ENCODE data around the gene RPS6KA2. TPM values are rescaled to one million over a fixed set of nuclear protein-coding genes. Genes with fewer than 3 reads are reported as not detected.

The RPS6KA2 gene
- polyA plus RNA-seq, 1 donor (not counting 4 experiments of a cell fraction or from before 2014, with no cell fraction given) = 8.2 TPM

DNA sequence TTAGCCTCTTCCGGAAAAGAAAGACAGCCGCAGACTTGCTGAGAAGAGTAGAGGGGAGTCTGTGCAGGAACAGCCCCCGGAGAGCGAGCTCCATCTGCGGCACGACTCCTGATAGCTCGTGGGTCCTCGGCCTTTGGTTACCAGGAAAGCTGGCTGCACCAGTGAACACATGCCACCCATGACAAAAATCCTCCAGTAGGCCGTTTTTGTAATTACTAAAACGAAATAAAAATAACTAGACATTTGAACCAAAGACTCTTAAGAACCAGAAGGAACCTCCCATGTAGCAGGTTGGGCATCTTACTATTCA lies 82.8 kb downstream of the RPS6KA2 start:
- H3K9me3 ChIP-seq (ENCODE audit: control insufficient read depth, low read depth, low read length) = no peaks in the 10 kb centered on the region
- dilution Hi-C loops (cut with MboI; ENCODE audit: extremely low pct_ligation_motif_present, low sequenced_read_pairs) = no loop called here
- H3K36me3 ChIP-seq (ENCODE audit: control insufficient read depth in 2 of 2, extremely low read depth in 1 of 2, insufficient read depth in 2 of 2, low read length in 2 of 2) = no peaks in the 10 kb centered on the region
- no peak overlapping the region for H3K27ac ChIP-seq (ENCODE audit: control insufficient read depth, insufficient read depth, low read length)
- H3K4me2 ChIP-seq (ENCODE audit: control insufficient read depth, extremely low read depth, insufficient read depth, low read depth, low read length) = no peak overlapping the region
- no peaks in the 10 kb centered on the region for H4K20me1 ChIP-seq (ENCODE audit: control insufficient read depth, extremely low read depth, insufficient read depth, low read length)
- TF ChIP-seq, protein P1, sequence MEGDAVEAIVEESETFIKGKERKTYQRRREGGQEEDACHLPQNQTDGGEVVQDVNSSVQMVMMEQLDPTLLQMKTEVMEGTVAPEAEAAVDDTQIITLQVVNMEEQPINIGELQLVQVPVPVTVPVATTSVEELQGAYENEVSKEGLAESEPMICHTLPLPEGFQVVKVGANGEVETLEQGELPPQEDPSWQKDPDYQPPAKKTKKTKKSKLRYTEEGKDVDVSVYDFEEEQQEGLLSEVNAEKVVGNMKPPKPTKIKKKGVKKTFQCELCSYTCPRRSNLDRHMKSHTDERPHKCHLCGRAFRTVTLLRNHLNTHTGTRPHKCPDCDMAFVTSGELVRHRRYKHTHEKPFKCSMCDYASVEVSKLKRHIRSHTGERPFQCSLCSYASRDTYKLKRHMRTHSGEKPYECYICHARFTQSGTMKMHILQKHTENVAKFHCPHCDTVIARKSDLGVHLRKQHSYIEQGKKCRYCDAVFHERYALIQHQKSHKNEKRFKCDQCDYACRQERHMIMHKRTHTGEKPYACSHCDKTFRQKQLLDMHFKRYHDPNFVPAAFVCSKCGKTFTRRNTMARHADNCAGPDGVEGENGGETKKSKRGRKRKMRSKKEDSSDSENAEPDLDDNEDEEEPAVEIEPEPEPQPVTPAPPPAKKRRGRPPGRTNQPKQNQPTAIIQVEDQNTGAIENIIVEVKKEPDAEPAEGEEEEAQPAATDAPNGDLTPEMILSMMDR (optimal IDR thresholded peaks at IDR 0.05 in 1 of 3, IDR thresholded peaks at IDR 0.05 in 1 of 3, conservative IDR thresholded peaks at IDR 0.05 in 1 of 3; ENCODE audit: extremely low read depth in 1 of 3, insufficient read depth in 2 of 3, low read length in 3 of 3) = no peak
- no peak for TF ChIP-seq EZH2 (IDR thresholded peaks at IDR 0.05; ENCODE audit: low read length)
- no peak overlapping the region for H3K4me3 ChIP-seq (ENCODE audit: control insufficient read depth in 2 of 3, extremely low read depth in 1 of 3, insufficient read depth in 2 of 3, low read depth in 1 of 3, low read length in 3 of 3)
- no peaks in the 10 kb centered on the region for H3K79me2 ChIP-seq (ENCODE audit: control insufficient read depth, insufficient read depth, low read length)
- H3K9ac ChIP-seq (ENCODE audit: control insufficient read depth, extremely low read depth, insufficient read depth, low read length) = no peak overlapping the region
- H3K27me3 ChIP-seq (ENCODE audit: control insufficient read depth, extremely low read depth, insufficient read depth, low read length) = no peaks in the 10 kb centered on the region
- DNase-seq (ENCODE audit: low read depth, low spot score) (no peak), FAIRE-seq (no peak)
- peaks cover 19% of the 10 kb centered on the region for H3K4me1 ChIP-seq (ENCODE audit: control insufficient read depth, extremely low read depth, insufficient read depth, low read length)
- no peaks in the 10 kb centered on the region for H3K9me1 ChIP-seq (ENCODE audit: control insufficient read depth, extremely low read depth, insufficient read depth, low read length)
- H2AFZ ChIP-seq (ENCODE audit: control insufficient read depth, low read length) = no peak overlapping the region

DNA sequence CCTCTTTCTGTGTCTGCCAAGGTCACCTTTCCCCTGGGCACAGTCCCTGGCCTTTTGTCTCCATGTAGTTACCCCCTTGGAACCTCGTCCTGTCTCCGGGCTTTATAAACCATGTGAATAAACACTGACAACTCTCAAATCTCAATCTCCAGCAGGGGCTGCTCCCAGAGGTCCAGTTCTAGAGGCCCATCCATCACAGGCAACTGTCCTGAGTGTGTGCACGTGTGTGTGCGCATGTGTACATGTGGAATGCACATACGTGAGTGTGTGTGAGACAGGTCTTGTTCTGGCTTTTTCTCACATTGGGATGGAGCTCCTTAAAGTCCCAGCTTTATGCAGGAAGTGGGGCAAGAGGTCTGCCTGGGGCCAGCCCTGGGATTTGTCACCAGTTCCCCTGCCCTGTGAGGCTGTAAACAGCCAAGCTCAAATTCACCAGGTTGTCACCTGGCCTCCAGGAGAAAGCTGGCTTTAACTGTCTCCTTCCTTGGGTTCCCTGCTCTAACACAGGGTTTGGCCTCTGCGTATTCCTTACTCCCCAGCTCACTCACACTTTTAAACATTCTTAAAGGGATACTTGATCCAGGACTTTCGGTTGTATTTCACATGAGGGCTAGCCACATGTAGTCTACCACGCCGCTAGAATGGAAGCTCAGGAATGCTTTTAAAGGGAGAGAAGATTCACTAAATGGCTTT lies 83.3 kb downstream of the RPS6KA2 start:
- no peak overlapping the region for H3K4me2 ChIP-seq (ENCODE audit: control insufficient read depth, extremely low read depth, insufficient read depth, low read depth, low read length)
- no peak overlapping the region for H3K4me3 ChIP-seq (ENCODE audit: control insufficient read depth in 2 of 3, extremely low read depth in 1 of 3, insufficient read depth in 2 of 3, low read depth in 1 of 3, low read length in 3 of 3)
- H4K20me1 ChIP-seq (ENCODE audit: control insufficient read depth, extremely low read depth, insufficient read depth, low read length) = no peaks in the 10 kb centered on the region
- TF ChIP-seq EZH2 (IDR thresholded peaks at IDR 0.05; ENCODE audit: low read length) = no peak
- TF ChIP-seq, protein P1 (optimal IDR thresholded peaks at IDR 0.05 in 1 of 3, IDR thresholded peaks at IDR 0.05 in 1 of 3, conservative IDR thresholded peaks at IDR 0.05 in 1 of 3; ENCODE audit: extremely low read depth in 1 of 3, insufficient read depth in 2 of 3, low read length in 3 of 3) = no peak
- H3K79me2 ChIP-seq (ENCODE audit: control insufficient read depth, insufficient read depth, low read length) = no peaks in the 10 kb centered on the region
- dilution Hi-C loops (cut with MboI; ENCODE audit: extremely low pct_ligation_motif_present, low sequenced_read_pairs) = no loop called here
- H3K36me3 ChIP-seq (ENCODE audit: control insufficient read depth in 2 of 2, extremely low read depth in 1 of 2, insufficient read depth in 2 of 2, low read length in 2 of 2) = no peaks in the 10 kb centered on the region
- no peaks in the 10 kb centered on the region for H3K9me3 ChIP-seq (ENCODE audit: control insufficient read depth, low read depth, low read length)
- DNase-seq (ENCODE audit: low read depth, low spot score) = no peak
- no peak overlapping the region for H3K9ac ChIP-seq (ENCODE audit: control insufficient read depth, extremely low read depth, insufficient read depth, low read length)
- H3K27ac ChIP-seq (ENCODE audit: control insufficient read depth, insufficient read depth, low read length) = no peak overlapping the region
- H3K4me1 ChIP-seq (ENCODE audit: control insufficient read depth, extremely low read depth, insufficient read depth, low read length) = peaks cover 19% of the 10 kb centered on the region
- H3K9me1 ChIP-seq (ENCODE audit: control insufficient read depth, extremely low read depth, insufficient read depth, low read length) = no peaks in the 10 kb centered on the region
- no peaks in the 10 kb centered on the region for H3K27me3 ChIP-seq (ENCODE audit: control insufficient read depth, extremely low read depth, insufficient read depth, low read length)
- FAIRE-seq = no peak
- H2AFZ ChIP-seq (ENCODE audit: control insufficient read depth, low read length) = no peak overlapping the region
